ENCODE results near the gene TNNT2. TPM values are rescaled to one million over a fixed set of nuclear protein-coding genes. Genes with fewer than 3 reads are reported as not detected.
A peak's percentile ranks its signal among the peaks of the same experiment; 100 is the strongest.

The TNNT2 gene
- total RNA-seq, 4 donors from 2014 or later: 1.3 to 6.1 (median 1.8) TPM

GRCh38 chr1:201329286-201329685 lies 48.2 kb downstream of the TNNT2 start:
- H3K27me3 ChIP-seq: no peaks in the 10 kb centered on the region
- WGBS, 2 donors: 60% methylated on average over 2 of the region's 2 CpGs; no CpG with 5 or more reads in 1 of the 2 donors
- DNase-seq: no peak
- H3K27ac ChIP-seq: peak overlapping the region in 3 of 4 donors; percentile 19 to 70 (median 67)
- H3K4me1 ChIP-seq: peaks cover 0 to 100% (median 7%) of the 10 kb centered on the region in 3 donors
- intact Hi-C loops (cut with DNase I): no loop called here
- peaks cover 7 to 84% (median 20%) of the 10 kb centered on the region in 3 donors for H3K36me3 ChIP-seq
- TF ChIP-seq CTCF (IDR thresholded peaks at IDR 0.05): no peak
- TF ChIP-seq POLR2A (IDR thresholded peaks at IDR 0.05): no peak
- H3K9me3 ChIP-seq: no peaks in the 10 kb centered on the region
- H3K4me3 ChIP-seq: no peak overlapping the region

- no peak overlapping the region for H3K4me3 ChIP-seq
- whole genome bisulfite sequencing, 2 donors: 59% methylated on average over 3 of the region's 4 CpGs; no CpG with 5 or more reads in 1 of the 2 donors
- TF ChIP-seq CTCF (IDR thresholded peaks at IDR 0.05): no peak
- H3K27ac ChIP-seq: peak overlapping the region in 2 of 4 donors; percentile 67 to 70
- no peak for DNase-seq
- peaks cover 7 to 92% (median 24%) of the 10 kb centered on the region in 3 donors for H3K36me3 ChIP-seq
- intact Hi-C loops (cut with DNase I): no loop called here
- H3K27me3 ChIP-seq: no peaks in the 10 kb centered on the region
- no peaks in the 10 kb centered on the region for H3K9me3 ChIP-seq
- peaks cover 0 to 100% (median 7%) of the 10 kb centered on the region in 3 donors for H3K4me1 ChIP-seq
Measured at GRCh38 chr1:201328576-201328975, 48.9 kb downstream of the TNNT2 start.

GRCh38 chr1:201327687-201328240 lies 49.7 kb downstream of the TNNT2 start:
- H3K9me3 ChIP-seq: no peaks in the 10 kb centered on the region
- TF ChIP-seq CTCF (IDR thresholded peaks at IDR 0.05) (peak in 1 of 6 experiments; percentile 17), POLR2A (IDR thresholded peaks at IDR 0.05) (no peak)
- no peak for DNase-seq
- no peak overlapping the region for H3K4me3 ChIP-seq
- 40 to 65% methylated on average over 6 to 7 of the region's 7 CpGs for WGBS, 2 donors
- peak overlapping the region in 3 of 4 donors; percentile 40 to 71 (median 67) for H3K27ac ChIP-seq
- H3K27me3 ChIP-seq: no peaks in the 10 kb centered on the region
- peaks cover 7 to 100% (median 28%) of the 10 kb centered on the region in 3 donors for H3K36me3 ChIP-seq
- intact Hi-C loops (cut with DNase I): no loop called here
- H3K4me1 ChIP-seq: peaks cover 0 to 100% (median 7%) of the 10 kb centered on the region in 3 donors

DNA sequence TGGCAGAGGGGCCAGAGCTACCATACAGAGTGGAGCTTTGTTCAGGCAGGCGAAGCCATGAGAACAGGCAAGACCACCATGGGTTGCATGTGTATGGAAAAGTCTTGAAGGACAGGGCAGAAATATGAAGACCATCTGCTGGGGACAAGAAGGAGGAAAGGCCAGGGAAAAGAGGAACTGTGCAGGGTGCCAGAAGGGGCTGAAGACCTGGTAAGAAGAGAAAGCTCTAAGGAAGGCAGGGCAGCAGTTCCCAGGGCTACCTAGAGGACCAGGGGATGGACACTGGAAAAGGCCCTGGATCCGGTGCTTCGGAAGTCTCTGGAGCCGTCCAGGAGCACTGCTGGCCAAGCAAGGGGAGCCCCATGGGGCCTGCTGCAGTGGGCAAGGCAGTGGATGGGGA lies 50.8 kb downstream of the TNNT2 start:
- Histone ChIP-seq H3K4me3 (no peak overlapping the region), H3K27me3 (no peaks in the 10 kb centered on the region), H3K4me1 (peaks cover 0 to 98% (median 7%) of the 10 kb centered on the region in 3 donors), H3K36me3 (peaks cover 7 to 100% (median 32%) of the 10 kb centered on the region in 3 donors), H3K9me3 (no peaks in the 10 kb centered on the region), H3K27ac (peak overlapping the region in 3 of 4 donors; percentile 40 to 71 (median 67))
- intact Hi-C loops (cut with DNase I): no loop called here
- no peak for DNase-seq
- 70 to 83% methylated on average over 4 of the region's 4 CpGs for WGBS, 2 donors
- no peak for TF ChIP-seq POLR2A (IDR thresholded peaks at IDR 0.05)
- no peak for TF ChIP-seq CTCF (IDR thresholded peaks at IDR 0.05)

- peak overlapping the region in 2 of 4 donors; percentile 67 to 71 for H3K27ac ChIP-seq
- DNase-seq: no peak
- no peak overlapping the region for H3K4me3 ChIP-seq
- peaks cover 7 to 100% (median 32%) of the 10 kb centered on the region in 3 donors for H3K36me3 ChIP-seq
- peaks cover 0 to 91% (median 7%) of the 10 kb centered on the region in 3 donors for H3K4me1 ChIP-seq
- intact Hi-C loops (cut with DNase I): no loop called here
- 46 to 84% methylated on average over 3 to 6 of the region's 8 CpGs for WGBS, 2 donors
- TF ChIP-seq CTCF (IDR thresholded peaks at IDR 0.05) (peak in 1 of 6 experiments; percentile 15), POLR2A (IDR thresholded peaks at IDR 0.05) (no peak)
- no peaks in the 10 kb centered on the region for H3K27me3 ChIP-seq
- no peaks in the 10 kb centered on the region for H3K9me3 ChIP-seq
Measured at GRCh38 chr1:201325678-201326060, 51.8 kb downstream of the TNNT2 start.

Data from esophagus squamous epithelium (tissue), 5 donors.